AG08396 (cell line): Measurements from ENCODE around the gene PDLIM5.
A peak's percentile ranks its signal among the peaks of the same experiment; 100 is the strongest.
"Not testable (repeated sequence)": the region's sequence is repeated elsewhere in the genome, so short reads cannot be mapped to it uniquely, and the experiment has no call there.

ENCODE experiments used
- DNase-seq: peaks from one replicate; pipeline ENCODE4 v3.0.0; 2012; ENCODE audit warnings: low spot score, mixed read lengths

The PDLIM5 gene

DNA sequence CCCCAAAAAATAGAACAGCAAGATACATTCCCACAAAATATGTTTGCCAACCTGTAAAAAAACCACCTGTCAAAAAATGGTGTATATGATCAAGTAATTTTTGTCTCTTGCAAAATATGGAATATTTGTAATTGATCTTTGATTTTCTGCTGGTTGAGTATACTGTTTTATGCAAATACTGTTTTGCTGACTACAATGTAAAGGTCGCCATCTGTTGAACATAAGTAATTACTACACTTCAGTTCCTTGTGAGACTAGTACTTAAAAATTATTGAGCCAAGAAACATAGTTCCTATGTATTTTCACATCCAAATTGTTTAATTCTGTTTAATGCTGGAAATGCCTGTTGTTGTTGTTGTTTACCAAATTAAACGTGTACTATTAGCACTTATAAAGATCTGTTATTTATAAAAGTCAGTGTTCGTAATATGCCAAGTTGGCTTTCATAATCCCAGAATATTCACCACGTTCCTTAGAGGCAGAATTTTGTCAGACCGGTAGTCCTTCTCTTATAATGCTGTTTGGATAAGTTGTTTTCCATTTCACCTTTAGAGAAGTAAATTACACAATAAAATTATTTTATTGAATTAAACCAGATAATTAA lies 144.2 kb downstream of the PDLIM5 start:
- peak; percentile 23 for DNase-seq

GRCh38 chr4:94598758-94599157 lies 147.0 kb downstream of the PDLIM5 start:
- DNase-seq, result no peak

DNA sequence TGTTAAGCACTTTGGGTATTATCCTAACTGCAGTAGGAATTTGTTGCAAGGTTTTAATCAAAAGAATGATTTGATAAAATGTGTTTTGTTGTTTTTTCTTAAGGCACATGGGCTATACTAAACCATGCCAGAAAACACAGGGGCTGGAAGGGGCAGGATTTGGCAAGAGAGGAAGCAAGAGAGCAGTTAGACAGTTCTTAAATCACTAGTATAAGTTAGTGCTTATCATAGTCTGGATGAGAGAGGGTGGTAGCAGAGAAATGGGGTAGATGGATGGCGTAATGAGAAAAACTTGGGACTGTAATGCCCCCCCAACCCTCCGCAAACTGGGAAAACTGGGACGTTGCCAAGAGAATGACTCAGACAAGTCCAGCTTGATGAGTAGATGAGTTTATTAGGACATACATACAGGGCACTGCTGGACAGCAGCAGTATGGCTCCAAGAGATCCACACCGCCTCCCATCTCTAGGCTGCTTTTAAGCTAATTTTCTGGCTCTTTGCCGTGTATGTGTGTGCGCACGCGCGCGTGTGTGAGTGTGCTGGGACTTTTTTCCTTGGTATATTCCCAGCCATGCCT lies 151.5 kb downstream of the PDLIM5 start:
- peak; percentile 48 for DNase-seq

DNA sequence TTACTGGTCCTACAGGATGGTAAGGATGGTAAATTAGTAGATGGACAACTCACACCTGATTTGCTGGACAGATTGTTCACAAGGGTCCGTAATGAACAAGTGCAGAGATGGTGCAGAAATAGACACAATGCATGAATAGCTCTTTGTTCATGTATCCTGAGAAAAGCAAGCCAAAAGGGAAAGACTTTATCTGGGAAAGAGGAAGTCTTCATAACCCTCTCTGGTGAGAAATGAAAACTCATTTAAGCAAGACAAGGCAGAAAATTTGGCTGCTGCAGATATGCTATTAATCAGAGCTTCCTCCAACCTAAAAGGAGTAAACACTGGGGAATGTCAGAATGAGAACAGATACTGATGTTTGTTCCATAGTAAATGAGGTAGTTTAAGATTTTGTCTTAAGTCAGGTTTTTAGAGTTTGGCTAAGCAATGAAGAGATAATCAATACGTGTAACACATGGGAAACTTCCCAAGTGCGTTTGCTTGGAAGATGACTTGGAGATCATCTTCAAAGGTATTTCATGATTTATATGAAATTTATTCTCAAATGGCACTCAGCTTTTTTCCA lies 153.6 kb downstream of the PDLIM5 start:
- no peak for DNase-seq

DNA sequence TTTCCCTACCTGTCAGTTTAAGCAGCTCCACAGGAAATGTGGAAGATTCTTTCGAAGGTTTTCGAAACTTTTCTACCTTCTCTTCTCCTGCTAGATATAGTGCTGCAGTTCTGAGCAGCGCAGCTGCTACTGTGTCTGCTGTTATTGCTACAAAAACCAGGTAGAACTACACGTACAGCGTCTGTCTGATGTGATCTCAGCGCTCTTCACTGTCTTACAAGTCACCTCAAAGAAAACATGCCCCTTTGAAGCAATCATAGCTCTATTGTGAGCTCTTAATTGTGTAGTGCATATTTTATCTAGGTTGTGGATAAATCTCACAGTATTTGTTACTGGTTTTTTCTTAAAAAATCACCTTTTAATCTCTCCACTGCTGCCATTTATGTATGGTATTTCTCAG lies 158.4 kb downstream of the PDLIM5 start:
- DNase-seq, result no peak

- DNase-seq, result no peak
Observed at GRCh38 chr4:94613248-94613647, 161.5 kb downstream of the PDLIM5 start.

- DNase-seq, result no peak
Observed at GRCh38 chr4:94615451-94615850, 163.7 kb downstream of the PDLIM5 start.

GRCh38 chr4:94621491-94622080 lies 169.8 kb downstream of the PDLIM5 start:
- DNase-seq, result peak; percentile 13

DNA sequence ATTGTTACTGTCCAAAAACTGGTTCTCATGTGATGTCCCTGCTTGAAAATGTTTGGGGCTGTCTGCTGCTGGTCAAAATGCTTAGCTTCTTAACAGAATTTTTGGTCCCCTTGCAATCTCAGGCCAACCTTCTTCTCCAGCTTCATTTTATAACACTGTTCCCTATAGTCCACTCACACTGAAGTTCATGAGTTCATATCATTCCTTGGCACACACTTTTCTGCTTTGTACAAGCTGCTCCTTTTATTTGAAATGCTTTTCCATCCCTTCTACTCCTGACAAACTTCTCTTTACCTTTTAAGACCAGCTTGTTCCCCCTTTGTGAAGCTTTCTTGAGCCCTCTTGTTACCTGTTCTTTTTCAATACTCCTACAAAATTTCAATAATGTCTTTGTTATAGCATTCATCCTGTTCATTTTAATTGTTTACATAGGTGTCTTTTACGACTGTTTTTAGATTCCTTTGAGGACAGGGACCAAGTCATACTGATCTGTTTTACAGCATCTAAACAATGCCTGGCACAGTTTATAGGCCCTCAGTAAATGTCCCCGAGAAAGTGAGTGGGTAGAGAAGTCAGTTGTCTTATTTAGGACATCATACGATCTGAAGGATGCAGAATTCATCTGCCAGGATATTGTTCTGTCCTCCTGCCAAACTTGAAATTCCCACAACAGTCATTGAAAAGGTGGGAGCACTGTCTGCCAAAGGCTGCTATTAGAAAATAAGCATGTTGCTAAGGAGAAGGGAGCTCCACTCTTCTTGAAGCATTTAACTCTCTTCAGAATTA lies 171.6 kb downstream of the PDLIM5 start:
- no peak for DNase-seq

GRCh38 chr4:94626942-94627341 lies 175.2 kb downstream of the PDLIM5 start:
- DNase-seq, result no peak

DNA sequence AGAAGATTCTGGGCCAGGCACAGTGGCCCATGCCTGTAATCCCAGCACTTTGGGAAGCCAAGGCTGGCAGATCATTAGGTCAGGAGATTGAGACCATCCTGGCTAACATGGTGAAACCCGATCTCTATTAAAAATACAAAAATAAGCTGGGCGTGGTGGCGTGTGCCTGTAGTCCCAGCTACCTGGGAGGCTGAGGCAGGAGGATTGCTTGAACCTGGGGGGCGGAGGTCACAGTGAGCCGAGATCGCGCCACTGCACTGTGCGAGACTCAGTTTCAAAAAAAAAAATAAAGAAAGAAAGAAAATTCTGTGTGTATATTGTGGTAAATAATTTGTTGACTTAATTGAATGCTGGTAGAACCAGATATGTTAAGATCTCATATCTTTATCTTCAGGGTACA lies 177.3 kb downstream of the PDLIM5 start:
- not testable (repeated sequence) for DNase-seq

GRCh38 chr4:94629837-94630236 lies 178.1 kb downstream of the PDLIM5 start:
- no peak for DNase-seq

- DNase-seq, result no peak
Observed at GRCh38 chr4:94634271-94634670, 182.5 kb downstream of the PDLIM5 start.

DNA sequence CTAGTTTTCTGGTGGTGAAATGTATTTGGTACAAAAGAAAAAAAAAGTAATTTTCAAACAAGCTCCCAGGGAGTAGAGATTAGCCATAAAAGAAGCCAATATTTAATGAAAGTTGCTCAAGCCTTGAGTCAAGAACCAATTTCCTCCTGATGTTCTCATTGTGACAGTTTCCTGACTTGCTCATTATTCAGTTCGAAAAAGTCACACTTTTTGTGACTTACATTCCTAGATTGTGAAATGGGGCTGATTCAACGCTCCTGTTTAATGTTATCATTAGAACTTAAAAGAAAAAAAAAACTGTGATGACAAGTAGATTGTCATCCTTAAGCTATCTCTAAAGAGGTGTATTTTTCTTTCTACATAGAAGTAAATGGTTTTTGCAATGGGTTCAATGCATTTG lies 183.4 kb downstream of the PDLIM5 start:
- no peak for DNase-seq

DNA sequence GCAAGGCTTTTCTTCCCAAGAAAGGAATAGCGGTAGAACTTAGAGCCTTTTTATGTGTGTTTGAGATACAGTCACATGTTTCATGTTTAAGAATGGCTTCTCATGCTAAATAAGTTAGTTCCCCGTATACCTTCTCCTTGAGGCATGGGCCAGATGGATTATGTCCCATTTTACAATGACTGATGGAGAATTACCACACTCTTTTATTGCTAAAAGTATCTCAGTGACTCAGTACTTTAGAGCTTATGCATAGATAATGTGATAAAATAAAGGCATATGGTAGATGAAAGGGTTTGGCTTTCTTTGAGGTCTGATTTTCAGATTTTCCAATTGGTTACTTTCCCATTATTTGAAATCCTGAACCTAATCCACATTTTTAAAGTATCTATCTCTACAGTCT lies 184.3 kb downstream of the PDLIM5 start:
- no peak for DNase-seq

DNA sequence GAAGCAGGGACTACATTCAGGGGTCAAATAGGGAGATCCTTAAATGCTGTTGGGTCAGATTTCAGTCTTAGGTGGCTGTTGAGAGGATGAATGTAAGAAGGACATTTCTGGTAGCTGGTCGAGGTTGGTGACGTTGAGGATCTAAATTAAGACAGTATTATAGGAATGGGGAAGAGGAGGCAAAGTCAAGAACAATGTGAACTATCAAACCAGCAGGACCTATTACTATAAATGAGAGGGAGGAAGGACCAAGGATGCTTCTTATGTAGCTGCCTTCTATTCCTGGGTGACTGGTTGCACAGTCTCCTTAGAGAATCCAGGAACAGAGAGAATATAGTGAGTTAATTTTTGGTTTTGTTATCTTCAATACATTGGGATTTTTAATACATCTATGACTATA lies 187.6 kb downstream of the PDLIM5 start:
- DNase-seq, result no peak

DNA sequence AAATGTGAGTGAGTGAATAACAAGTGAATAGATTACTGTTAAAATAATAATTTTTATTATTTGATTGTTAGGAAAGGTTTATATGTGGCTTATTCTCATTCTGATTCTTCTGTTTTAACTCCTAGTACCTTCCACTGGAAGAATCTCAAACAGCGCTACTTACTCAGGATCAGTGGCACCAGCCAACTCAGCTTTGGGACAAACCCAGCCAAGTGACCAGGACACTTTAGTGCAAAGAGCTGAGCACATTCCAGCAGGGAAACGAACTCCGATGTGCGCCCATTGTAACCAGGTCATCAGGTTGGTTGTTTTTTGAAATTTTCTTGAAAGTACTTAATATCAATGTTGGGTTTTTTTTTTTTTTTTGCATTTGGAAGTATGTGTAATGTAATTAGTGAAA lies 188.4 kb downstream of the PDLIM5 start:
- no peak for DNase-seq

- DNase-seq, result peak; percentile 16
Observed at GRCh38 chr4:94641702-94642560, 190.2 kb downstream of the PDLIM5 start.

DNA sequence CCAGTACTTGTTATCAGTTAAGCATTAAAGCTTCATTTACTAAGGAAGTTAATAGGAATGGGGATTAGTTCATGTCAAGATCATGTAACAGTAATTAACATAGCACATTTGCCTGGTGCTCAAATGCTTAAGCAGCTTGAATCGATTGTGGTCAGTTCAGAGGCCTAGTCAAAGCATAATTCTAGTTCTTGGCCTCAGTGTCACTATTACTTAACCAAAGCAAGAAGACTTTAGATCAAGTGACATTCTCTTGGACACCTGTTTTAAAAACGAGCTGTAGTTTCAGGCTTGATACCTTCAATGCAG lies 190.8 kb downstream of the PDLIM5 start:
- DNase-seq, result no peak

GRCh38 chr4:94648699-94649098 lies 197.0 kb downstream of the PDLIM5 start:
- DNase-seq, result no peak

DNA sequence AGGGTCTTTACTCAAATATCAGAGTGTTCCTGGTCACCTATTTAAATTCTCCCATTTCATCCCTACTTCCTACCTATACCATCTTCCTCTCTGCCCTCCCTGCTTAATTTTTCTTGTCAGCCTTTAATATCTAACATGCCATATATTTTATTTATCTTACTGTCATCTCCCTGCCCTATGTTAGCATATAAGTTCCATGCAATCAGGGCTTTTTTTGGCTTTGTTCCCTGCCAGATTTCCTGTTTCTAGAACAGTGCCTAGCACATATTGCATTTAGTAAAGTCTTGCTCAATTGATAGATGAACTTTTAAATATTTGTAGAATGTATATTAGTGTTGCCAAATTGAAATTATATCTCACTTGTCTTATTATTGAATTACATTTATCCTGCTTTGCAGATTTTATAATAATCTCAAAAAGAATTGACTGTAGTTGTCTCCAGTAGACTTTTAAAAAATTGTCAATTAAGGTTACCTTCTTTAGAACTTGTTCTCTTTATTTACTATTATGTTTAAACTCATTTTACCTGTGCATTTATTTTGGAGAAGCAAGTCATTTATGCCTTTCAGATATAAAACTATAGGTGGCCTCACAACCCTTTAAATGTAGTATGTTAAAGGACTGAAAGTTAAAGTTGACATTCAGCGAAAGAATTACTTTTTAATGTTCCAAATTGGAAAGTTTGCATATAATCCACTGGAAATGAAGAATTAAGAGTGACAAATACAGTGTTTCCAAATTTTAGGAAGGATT lies 197.8 kb downstream of the PDLIM5 start:
- DNase-seq, result no peak
